RWPE1 (cell line): Measurements from ENCODE around the gene TMEM174.

Experiments used
- CTCF ChIA-PET: fragments of 350-600 bp; sonication (Branson Sonifier 250); formaldehyde crosslinking; extraction: SDS; loops from one replicate; lab custom pipeline; 2021; lab: Yijun Ruan, JAX
- POLR2A ChIA-PET: fragments of 400-600 bp; formaldehyde crosslinking; extraction: SDS; loops from one replicate; lab custom pipeline; 2020; ENCODE audit warnings: antibody characterized with exemption; ENCODE audit not compliant: low non-redundant PET; lab: Yijun Ruan, JAX
- DNase-seq: peaks from one replicate; pipeline ENCODE4 v3.0.0; 2012; ENCODE audit warnings: low spot score
- H3K27ac ChIP-seq: fragments of 450-650 bp; 2 replicates; pipeline ENCODE4 v1.5.1; 2017
- CTCF ChIP-seq: fragments of 450-650 bp; conservative IDR thresholded peaks from 2 replicates; pipeline ENCODE4 v1.5.1; 2017; ENCODE audit warnings: low read depth, mild to moderate bottlenecking

Gene TMEM174

GRCh38 chr5:73150876-73151275 lies 22.1 kb upstream of the TMEM174 start:
- no peak for TF ChIP-seq CTCF
- CTCF ChIA-PET, result interaction anchor here (0.7 to 1.0 kb wide), 3 partner anchors 28 to 300 kb away, joined by 3 to 5 read pairs (median 3); no protein-coding TSS in a partner anchor
- no peak for DNase-seq
- no peak overlapping the region for H3K27ac ChIP-seq
- POLR2A ChIA-PET, result no interaction called here

GRCh38 chr5:73151766-73152410 lies 21.1 kb upstream of the TMEM174 start:
- no peak for TF ChIP-seq CTCF
- DNase-seq, result no peak
- no peak overlapping the region for H3K27ac ChIP-seq
- CTCF ChIA-PET, result interaction anchor here (0.8 to 2.6 kb wide), 5 partner anchors 9 to 299 kb away, joined by 3 to 14 read pairs (median 3); no protein-coding TSS in a partner anchor
- POLR2A ChIA-PET, result no interaction called here

DNA sequence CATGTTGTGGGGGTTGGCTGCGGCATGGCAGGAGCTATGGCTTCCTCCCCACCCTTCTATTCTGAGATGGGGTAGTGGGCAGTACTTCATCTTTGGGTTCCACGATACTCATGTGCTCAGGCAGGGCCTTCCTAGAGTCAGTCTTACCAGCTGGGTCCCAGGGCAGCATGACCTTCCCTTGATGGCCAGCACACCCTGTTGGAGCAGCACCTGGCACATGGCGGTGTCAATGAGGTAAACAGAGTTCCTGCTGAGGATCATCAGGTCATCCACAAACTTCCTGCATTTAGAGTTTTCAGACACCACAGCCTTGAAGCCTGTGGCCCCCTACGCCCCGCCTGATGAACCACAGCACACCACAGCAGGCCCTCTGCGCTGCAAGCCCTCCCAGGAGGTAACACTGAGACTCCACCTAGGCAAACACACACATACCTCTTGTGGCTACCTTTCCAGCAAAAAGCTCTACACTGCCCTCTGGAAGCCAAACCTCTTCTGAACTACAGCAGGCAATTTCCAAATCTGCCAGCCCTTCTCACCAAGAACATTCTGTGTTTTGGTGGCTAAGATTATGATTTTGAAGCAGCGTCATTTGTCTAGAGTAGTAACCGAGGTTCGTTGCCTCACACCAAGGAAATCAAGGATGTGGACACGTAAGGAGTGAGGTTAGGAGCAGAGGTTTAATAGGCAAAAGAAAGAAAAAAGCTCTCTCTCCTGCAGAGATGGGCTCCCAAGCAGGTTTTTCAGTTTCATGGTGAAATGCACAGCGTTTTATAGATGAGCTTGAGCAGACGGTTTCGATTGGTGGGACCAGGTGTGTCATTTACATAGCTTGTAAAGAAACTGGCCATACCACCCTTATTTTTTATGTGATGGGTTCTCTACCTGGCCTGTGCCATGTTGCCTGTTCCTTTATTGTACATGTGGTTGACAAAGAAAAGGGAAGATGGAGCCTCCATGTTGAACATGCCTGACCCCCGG lies 20.3 kb upstream of the TMEM174 start:
- CTCF ChIA-PET, result interaction anchor here (0.7 to 2.6 kb wide), 5 partner anchors 13 to 301 kb away, joined by 3 to 14 read pairs (median 4); no protein-coding TSS in a partner anchor

GRCh38 chr5:73153513-73153912 lies 19.5 kb upstream of the TMEM174 start:
- no peak overlapping the region for H3K27ac ChIP-seq
- ChIA-PET POLR2A (no interaction called here), CTCF (interaction anchor here (0.7 to 2.6 kb wide), 5 partner anchors 14 to 300 kb away, joined by 3 to 14 read pairs (median 4); no protein-coding TSS in a partner anchor)
- DNase-seq, result no peak
- TF ChIP-seq CTCF, result no peak

More for the DNA sequence above, 20.3 kb upstream of the TMEM174 start:
- TF ChIP-seq CTCF, result no peak
- no peak for DNase-seq
- POLR2A ChIA-PET, result no interaction called here
- no peak overlapping the region for H3K27ac ChIP-seq

GRCh38 chr5:73154208-73155006 lies 18.6 kb upstream of the TMEM174 start:
- no peak for DNase-seq
- CTCF ChIA-PET, result no interaction called here
- H3K27ac ChIP-seq, result no peak overlapping the region
- no peak for TF ChIP-seq CTCF
- POLR2A ChIA-PET, result no interaction called here
